HCT116 (cell line): ENCODE data around the gene ERFE. TPM values are rescaled to one million over a fixed set of nuclear protein-coding genes. Genes with fewer than 3 reads are reported as not detected.

Experiments used
- ATAC-seq: fragments of 200-7000 bp; cut with Tn5 transposase; 2 replicates; pipeline ENCODE4 v1.9.1; 2020; ENCODE audit warnings: mild to moderate bottlenecking, moderate library complexity
- BruUV-seq: library from RNA; stranded (reverse); fragments of 400-500 nt; replicated peaks from 2 replicates; lab custom pipeline; 2021; lab: Mats Ljungman, UMichigan
- CTCF ChIA-PET: fragments of 300-600 bp; sonication (Branson Sonifier 250); formaldehyde crosslinking; loops from one replicate; lab custom pipeline; 2021; ENCODE audit warnings: antibody characterized with exemption; lab: Charles Lee
- POLR2A ChIA-PET: fragments of 300-600, 350-600 bp; sonication (Branson Sonifier 250); formaldehyde crosslinking; loops from one replicate; lab custom pipeline; 2021; ENCODE audit warnings: antibody characterized with exemption; lab: Charles Lee
- RAD21 ChIA-PET, 2 experiments: fragments of 300-600 bp; sonication (Branson Sonifier 250); formaldehyde crosslinking; loops; one replicate each; lab custom pipeline; 2023; ENCODE audit warnings: low total read pairs in 2 of 2; ENCODE audit not compliant: uncharacterized antibody in 2 of 2, unreplicated experiment in 2 of 2, low non-redundant PET in 1 of 2; lab: Charles Lee
- DNase-seq: peaks from one replicate; pipeline ENCODE4 v3.0.0-alpha.2; 2010; ENCODE audit warnings: low read depth, low spot score
- H2AFZ ChIP-seq: fragments of 200-600 bp; shearing (Covaris generic), sonication (generic); 2 replicates; pipeline ENCODE4 v1.6.1; 2017; ENCODE audit warnings: low read depth, mixed run types, mixed read lengths, antibody characterized with exemption, low read length; ENCODE audit not compliant: poor library complexity, severe bottlenecking
- H3K27ac ChIP-seq: 2 replicates; pipeline ENCODE4 v1.5.1; 2012; ENCODE audit warnings: low read depth, low read length
- H3K27me3 ChIP-seq: fragments of 200-600 bp; sonication (generic); 2 replicates; pipeline ENCODE4 v1.6.1; 2016; ENCODE audit warnings: mixed run types, low read length, mixed read lengths; ENCODE audit not compliant: insufficient read depth
- H3K36me3 ChIP-seq, 2 experiments: fragments of 200-500 bp in 1 of 2; fragments of 200-600 bp in 1 of 2; sonication (Bioruptor generic) in 1 of 2; sonication (generic) in 1 of 2; 2 replicates each; pipeline versions ENCODE4 v1.5.1 to v1.6.1; 2014 to 2016; ENCODE audit warnings: low read length in 2 of 2, inconsistent platforms in 1 of 2, mixed read lengths in 1 of 2, mixed run types in 1 of 2; ENCODE audit not compliant: insufficient read depth in 2 of 2, control insufficient read depth in 1 of 2
- H3K4me1 ChIP-seq, 2 experiments: fragments of 200-600 bp in 1 of 2; sonication (generic) in 1 of 2; 2 replicates each; pipeline versions ENCODE4 v1.5.1 to v1.6.1; 2012 to 2017; ENCODE audit warnings: low read length in 2 of 2, inconsistent platforms in 1 of 2, mild to moderate bottlenecking in 1 of 2, mixed read lengths in 1 of 2, mixed run types in 1 of 2, moderate library complexity in 1 of 2; ENCODE audit not compliant: insufficient read depth in 2 of 2, control insufficient read depth in 1 of 2
- H3K4me2 ChIP-seq: fragments of 200-600 bp; sonication (generic); 2 replicates; pipeline ENCODE4 v1.6.1; 2017; ENCODE audit warnings: mixed run types, low read length, mixed read lengths
- H3K4me3 ChIP-seq, 2 experiments: fragments of 200-600 bp in 1 of 2; sonication (generic) in 1 of 2; replicated peaks in 1 of 2; 2 replicates each; pipeline ENCODE4 v1.5.1; 2011 to 2016; ENCODE audit warnings: low read length in 2 of 2, control low read depth in 1 of 2, low read depth in 1 of 2, mild to moderate bottlenecking in 1 of 2, mixed read lengths in 1 of 2, mixed run types in 1 of 2
- H3K79me2 ChIP-seq: fragments of 200-600 bp; sonication (generic); 2 replicates; pipeline ENCODE4 v1.6.1; 2017; ENCODE audit warnings: mild to moderate bottlenecking, mixed run types, low read length, moderate library complexity, mixed read lengths; ENCODE audit not compliant: insufficient read depth
- H3K9ac ChIP-seq: fragments of 200-600 bp; sonication (generic); 2 replicates; pipeline ENCODE4 v1.6.1; 2016; ENCODE audit warnings: low read length, mixed read lengths
- H3K9me2 ChIP-seq: fragments of 200-600 bp; sonication (generic), shearing (Covaris generic); 2 replicates; pipeline ENCODE4 v1.6.1; 2017; ENCODE audit warnings: mixed run types, mild to moderate bottlenecking, moderate library complexity; ENCODE audit not compliant: insufficient read depth
- H3K9me3 ChIP-seq, 2 experiments: fragments of 200-500 bp in 1 of 2; fragments of 200-600 bp in 1 of 2; sonication (Bioruptor generic) in 1 of 2; sonication (generic) in 1 of 2; 2 replicates each; pipeline ENCODE4 v1.6.1; 2014 to 2017; ENCODE audit warnings: low read length in 2 of 2, mixed read lengths in 2 of 2, inconsistent platforms in 1 of 2, low read depth in 1 of 2, mild to moderate bottlenecking in 1 of 2, mixed run types in 1 of 2, moderate library complexity in 1 of 2; ENCODE audit not compliant: control insufficient read depth in 1 of 2, insufficient read depth in 1 of 2
- H4K20me1 ChIP-seq: fragments of 200-600 bp; sonication (generic), shearing (Covaris generic); 2 replicates; pipeline ENCODE4 v1.6.1; 2017; ENCODE audit warnings: mixed run types, mild to moderate bottlenecking, moderate library complexity; ENCODE audit not compliant: insufficient read depth
- EGR1 ChIP-seq: IDR thresholded peaks from 2 replicates; pipeline ENCODE4 v1.6.1; 2012; ENCODE audit warnings: low read depth
- POLR2A ChIP-seq: IDR thresholded peaks from 2 replicates; pipeline ENCODE4 v1.7.0; 2011; ENCODE audit warnings: borderline replicate concordance; ENCODE audit not compliant: insufficient read depth, insufficient read length; ENCODE audit errors: extremely low read depth
- POLR2AphosphoS5 ChIP-seq: IDR thresholded peaks from 2 replicates; pipeline ENCODE4 v1.6.1; 2011; ENCODE audit warnings: mild to moderate bottlenecking, low read depth, low read length, moderate library complexity
- RAD21 ChIP-seq: IDR thresholded peaks from 2 replicates; pipeline ENCODE4 v1.6.1; 2012; ENCODE audit warnings: low read depth, mild to moderate bottlenecking
- SRF ChIP-seq: IDR thresholded peaks from 2 replicates; pipeline ENCODE4 v1.6.1; 2012; ENCODE audit warnings: low read depth
- TCF7L2 ChIP-seq: IDR thresholded peaks from 2 replicates; pipeline ENCODE4 v1.7.0; 2011; ENCODE audit warnings: borderline replicate concordance, inconsistent platforms; ENCODE audit not compliant: insufficient read depth, insufficient read length; ENCODE audit errors: extremely low read depth
- intact Hi-C: fragments of 100-400 bp; cut with micrococcal nuclease; formaldehyde crosslinking; loops from 2 replicates; pipeline ENCODE4 v1.10.0; 2022
- total RNA-seq: library from RNA; stranded (reverse); gene quantifications from one replicate; pipeline ENCODE4 v1.2.1, GENCODE V29; 2021; ENCODE audit not compliant: unreplicated experiment
- TF ChIP-seq, protein P1 (sequence below), 3 experiments: fragments of 200-600 bp in 1 of 3; sonication (generic) in 1 of 3; IDR thresholded peaks in 2 of 3; conservative IDR thresholded peaks in 1 of 3; 2 replicates each; pipeline ENCODE4 v1.5.1; 2012 to 2017; ENCODE audit warnings: low read depth in 2 of 3, low read length in 2 of 3, antibody characterized with exemption in 1 of 3, borderline replicate concordance in 1 of 3, control low read depth in 1 of 3, mild to moderate bottlenecking in 1 of 3, mixed read lengths in 1 of 3, mixed run types in 1 of 3, moderate library complexity in 1 of 3; ENCODE audit not compliant: insufficient read depth in 1 of 3
- TF ChIP-seq, protein P2 (sequence below): IDR thresholded peaks from 2 replicates; pipeline ENCODE4 v1.6.1; 2011; ENCODE audit warnings: mild to moderate bottlenecking, low read length, moderate library complexity; ENCODE audit not compliant: insufficient replicate concordance; ENCODE audit errors: extremely low read depth
- TF ChIP-seq, protein P3 (sequence below): IDR thresholded peaks from 2 replicates; pipeline ENCODE4 v1.6.1; 2012
- TF ChIP-seq, protein P4 (sequence below): IDR thresholded peaks from 2 replicates; pipeline ENCODE4 v1.6.1; 2012

ERFE gene
- total RNA-seq, 1 experiment from 2014 or later, result 17.3 TPM

DNA sequence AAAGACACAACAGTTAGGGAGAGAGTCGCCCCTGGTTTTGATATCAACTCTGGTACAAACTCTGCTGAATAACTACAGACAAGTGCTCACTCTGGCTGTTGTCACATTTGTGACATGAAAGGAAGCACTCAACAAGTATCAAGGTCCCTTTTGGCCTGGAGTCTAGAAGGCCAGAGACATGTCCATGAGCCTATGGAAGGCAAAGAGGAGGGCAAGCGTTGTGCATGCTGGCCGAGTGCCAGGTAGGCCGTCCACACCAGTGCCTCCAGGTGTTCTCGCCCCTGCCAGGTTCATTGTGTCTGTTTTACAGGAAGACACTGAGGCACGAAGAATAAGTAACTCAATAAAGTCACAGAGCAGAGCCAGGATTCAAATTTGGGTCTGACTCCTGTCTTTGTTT is 23.6 kb downstream of the ERFE start:
- no peak for ATAC-seq
- RAD21 ChIA-PET, result no interaction called here
- H3K4me3 ChIP-seq, result no peak overlapping the region
- no peaks in the 10 kb centered on the region; the same call in 1 of the 2 replicates for H4K20me1 ChIP-seq
- peaks cover 65 to 87% of the 10 kb centered on the region in 2 experiments for H3K36me3 ChIP-seq
- no peaks in the 10 kb centered on the region for H3K27me3 ChIP-seq
- POLR2A ChIA-PET, result no interaction called here
- CTCF ChIA-PET, result no interaction called here
- no TSS peak for BruUV-seq
- intact Hi-C loops, result no loop called here
- H3K4me1 ChIP-seq, result no peaks in the 10 kb centered on the region
- no peak overlapping the region for H3K27ac ChIP-seq
- H3K4me2 ChIP-seq, result no peak overlapping the region
- H3K9ac ChIP-seq, result no peak overlapping the region
- H2AFZ ChIP-seq, result no peak overlapping the region
- TF ChIP-seq SRF (no peak), RAD21 (no peak), POLR2A (no peak), POLR2AphosphoS5 (no peak), EGR1 (no peak), TCF7L2 (no peak)
- TF ChIP-seq, protein P1, sequence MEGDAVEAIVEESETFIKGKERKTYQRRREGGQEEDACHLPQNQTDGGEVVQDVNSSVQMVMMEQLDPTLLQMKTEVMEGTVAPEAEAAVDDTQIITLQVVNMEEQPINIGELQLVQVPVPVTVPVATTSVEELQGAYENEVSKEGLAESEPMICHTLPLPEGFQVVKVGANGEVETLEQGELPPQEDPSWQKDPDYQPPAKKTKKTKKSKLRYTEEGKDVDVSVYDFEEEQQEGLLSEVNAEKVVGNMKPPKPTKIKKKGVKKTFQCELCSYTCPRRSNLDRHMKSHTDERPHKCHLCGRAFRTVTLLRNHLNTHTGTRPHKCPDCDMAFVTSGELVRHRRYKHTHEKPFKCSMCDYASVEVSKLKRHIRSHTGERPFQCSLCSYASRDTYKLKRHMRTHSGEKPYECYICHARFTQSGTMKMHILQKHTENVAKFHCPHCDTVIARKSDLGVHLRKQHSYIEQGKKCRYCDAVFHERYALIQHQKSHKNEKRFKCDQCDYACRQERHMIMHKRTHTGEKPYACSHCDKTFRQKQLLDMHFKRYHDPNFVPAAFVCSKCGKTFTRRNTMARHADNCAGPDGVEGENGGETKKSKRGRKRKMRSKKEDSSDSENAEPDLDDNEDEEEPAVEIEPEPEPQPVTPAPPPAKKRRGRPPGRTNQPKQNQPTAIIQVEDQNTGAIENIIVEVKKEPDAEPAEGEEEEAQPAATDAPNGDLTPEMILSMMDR (IDR thresholded peaks at IDR 0.05 in 2 of 3, conservative IDR thresholded peaks at IDR 0.05 in 1 of 3; ENCODE audit: borderline replicate concordance in 1 of 3, insufficient read depth in 1 of 3, low read depth in 2 of 3, low read length in 2 of 3), result no peak
- TF ChIP-seq, protein P2, sequence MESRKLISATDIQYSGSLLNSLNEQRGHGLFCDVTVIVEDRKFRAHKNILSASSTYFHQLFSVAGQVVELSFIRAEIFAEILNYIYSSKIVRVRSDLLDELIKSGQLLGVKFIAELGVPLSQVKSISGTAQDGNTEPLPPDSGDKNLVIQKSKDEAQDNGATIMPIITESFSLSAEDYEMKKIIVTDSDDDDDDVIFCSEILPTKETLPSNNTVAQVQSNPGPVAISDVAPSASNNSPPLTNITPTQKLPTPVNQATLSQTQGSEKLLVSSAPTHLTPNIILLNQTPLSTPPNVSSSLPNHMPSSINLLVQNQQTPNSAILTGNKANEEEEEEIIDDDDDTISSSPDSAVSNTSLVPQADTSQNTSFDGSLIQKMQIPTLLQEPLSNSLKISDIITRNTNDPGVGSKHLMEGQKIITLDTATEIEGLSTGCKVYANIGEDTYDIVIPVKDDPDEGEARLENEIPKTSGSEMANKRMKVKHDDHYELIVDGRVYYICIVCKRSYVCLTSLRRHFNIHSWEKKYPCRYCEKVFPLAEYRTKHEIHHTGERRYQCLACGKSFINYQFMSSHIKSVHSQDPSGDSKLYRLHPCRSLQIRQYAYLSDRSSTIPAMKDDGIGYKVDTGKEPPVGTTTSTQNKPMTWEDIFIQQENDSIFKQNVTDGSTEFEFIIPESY, result no peak
- TF ChIP-seq, protein P3, sequence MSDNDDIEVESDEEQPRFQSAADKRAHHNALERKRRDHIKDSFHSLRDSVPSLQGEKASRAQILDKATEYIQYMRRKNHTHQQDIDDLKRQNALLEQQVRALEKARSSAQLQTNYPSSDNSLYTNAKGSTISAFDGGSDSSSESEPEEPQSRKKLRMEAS, result no peak
- TF ChIP-seq, protein P4, sequence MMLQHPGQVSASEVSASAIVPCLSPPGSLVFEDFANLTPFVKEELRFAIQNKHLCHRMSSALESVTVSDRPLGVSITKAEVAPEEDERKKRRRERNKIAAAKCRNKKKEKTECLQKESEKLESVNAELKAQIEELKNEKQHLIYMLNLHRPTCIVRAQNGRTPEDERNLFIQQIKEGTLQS, result no peak
- no peaks in the 10 kb centered on the region for H3K9me2 ChIP-seq
- no peaks in the 10 kb centered on the region for H3K9me3 ChIP-seq
- peaks cover 5% of the 10 kb centered on the region; the same call in 1 of the 2 replicates for H3K79me2 ChIP-seq
- DNase-seq, result no peak
